KG1 (cell line): ENCODE measurements around the gene ASB10.

Source experiments
- DNase-seq: peaks from one replicate; lab custom pipeline; 2025; lab: John Stamatoyannopoulos, UW

ASB10 gene

DNA sequence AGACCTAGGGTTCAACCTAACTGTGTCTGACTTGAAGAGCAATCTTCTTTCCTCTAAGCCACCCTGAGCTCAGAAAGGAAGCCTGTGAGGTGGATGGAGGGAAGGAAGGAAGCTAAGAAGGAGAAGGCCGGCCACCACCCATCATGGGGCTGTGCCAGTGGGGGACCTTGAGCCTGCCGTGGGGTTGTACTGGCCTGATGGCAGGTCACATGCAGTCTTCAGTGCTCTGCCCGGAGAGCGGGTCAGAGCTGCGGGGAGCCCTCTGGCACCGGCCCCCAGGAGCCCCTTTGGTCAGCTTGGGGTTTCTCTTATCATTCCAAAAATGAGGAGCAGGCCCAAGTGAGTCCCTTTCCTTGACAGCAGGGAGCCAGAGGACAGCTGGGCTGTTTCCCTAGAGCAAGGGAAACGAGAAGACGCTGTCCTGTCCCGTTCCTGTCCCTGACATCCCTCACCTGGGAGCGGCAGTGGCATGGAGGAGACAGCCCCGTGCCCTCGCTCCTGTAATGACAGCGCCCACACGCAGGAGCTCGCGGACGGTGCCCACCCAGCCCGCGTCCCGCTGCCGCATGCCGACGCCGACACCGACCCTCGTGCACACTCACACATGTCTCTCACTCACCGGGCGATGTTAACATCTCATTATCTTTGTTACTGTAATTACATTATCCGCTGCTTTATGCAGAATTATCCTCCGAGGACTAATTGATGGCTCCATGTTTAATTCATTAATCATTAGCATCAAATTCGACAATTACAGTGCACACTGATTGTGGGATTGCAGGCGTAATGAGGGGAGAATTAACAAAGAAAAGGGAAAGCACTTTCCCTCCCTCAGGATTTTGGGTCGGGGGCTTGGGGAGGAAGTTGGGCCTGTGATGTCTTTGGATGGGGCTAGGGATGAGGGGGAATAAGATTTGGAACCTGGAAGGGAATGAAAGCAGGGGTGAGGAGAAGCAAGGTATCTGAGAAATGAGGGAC, 50.9 kb downstream of the ASB10 start:
- DNase-seq: no peak

GRCh38 chr7:151135525-151135845, 51.6 kb downstream of the ASB10 start:
- no peak for DNase-seq

GRCh38 chr7:151134743-151135524, 52.1 kb downstream of the ASB10 start:
- no peak for DNase-seq

DNA sequence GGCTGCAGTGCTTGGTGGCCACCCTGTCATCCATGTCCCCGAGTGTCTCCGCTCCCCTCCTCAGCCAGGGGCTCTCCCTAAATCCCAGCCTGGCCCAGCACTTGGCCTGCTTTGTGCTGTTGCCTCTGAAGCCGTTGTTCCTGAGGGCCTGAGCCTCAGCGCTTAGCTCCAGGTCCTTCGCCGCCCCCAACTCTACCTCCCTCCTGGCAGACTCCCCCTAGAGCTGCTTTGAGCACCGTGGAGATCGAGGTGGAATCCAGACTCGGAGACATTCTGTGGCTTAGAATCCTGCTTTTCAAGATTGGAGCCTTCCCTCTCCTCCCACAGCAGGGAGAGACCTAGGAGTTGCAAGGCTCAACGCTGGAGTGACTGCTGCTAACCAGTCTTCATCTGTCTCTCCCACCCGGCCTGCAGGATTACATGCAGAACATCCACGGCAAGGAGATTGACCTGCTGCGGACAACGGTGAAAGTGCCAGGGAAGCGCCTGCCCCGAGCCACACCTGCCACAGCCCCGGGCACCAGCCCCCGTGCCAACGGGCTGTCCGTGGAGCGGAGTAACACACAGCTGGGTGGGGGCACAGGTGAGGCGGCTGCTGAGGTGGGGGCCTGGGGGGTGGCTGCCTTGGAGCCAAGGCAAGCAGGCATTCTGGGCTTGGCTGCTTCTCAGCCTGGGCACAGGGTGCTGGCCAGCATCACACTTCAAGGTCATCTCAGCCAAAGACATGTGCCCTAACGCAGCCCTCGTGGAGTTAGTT, 52.9 kb downstream of the ASB10 start:
- DNase-seq: no peak

DNA sequence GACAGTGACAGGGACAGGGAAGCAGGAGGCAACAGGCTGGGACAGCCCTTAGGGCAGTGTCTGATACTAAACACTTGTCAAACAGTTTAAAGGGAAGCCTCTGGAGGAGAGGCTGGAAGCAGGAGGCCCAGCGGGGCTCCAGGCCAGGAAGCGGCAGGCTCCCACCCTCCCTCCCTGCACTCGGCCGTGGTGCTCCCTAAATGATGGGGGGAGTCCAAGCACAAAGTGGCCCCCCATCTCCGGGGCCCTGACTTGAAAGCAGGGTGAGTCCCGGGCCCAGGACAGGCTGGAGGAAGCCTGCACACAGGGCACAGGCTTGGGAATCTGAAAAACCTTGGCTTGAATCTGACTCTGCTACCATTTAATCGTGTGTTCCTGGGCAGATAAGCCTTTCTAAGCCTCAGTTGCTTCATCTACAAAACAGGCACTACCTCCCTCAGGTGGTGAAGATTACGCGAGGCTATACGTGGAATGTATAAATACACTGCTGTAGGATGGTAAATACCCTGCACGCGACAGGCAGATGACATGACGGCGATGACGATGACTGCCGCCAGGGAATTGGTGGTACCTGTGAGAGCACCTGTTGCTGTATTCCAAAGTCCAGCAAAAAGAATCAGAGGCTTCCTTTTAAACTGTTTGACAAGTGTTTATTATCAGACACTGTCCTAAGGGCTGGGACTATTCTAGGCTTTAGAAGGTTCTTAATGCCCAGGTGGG, 53.6 kb downstream of the ASB10 start:
- DNase-seq: no peak

- DNase-seq: no peak
Observed at GRCh38 chr7:151132461-151133205, 54.4 kb downstream of the ASB10 start.

DNA sequence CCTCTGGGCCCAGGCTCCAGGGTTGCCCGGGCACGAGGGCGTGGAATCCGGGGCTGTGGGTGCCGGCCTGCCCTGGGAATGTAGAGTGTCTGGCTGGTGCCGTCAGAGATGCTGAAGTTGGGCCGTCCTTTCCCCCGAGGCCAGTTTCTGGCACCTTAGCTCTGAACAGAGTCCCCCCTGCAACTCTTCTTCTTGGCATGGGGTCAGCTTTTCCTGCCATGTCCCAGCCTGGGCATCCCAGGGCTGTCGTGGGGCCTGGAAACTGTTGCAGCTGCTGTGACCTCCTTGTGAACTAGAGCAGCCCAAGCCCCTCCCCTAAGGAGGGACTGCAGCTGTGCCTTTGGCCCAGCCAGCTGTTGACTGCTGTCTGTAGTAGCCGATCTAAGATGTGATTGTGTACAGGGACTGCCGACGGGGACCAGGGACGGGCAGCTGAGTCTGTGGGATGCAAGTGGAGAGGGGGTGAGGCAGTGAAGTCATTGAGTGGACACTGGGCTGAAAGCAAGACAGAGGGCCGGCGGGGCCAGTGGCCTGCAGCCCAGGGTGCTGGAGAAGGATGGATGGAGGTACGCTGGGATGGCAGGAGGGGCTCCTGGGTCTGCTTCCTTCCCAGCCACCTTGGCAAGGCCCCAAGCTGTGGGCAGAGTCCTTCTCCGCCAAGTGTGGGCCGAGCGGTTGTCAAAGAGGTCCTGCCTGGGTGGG, 55.3 kb downstream of the ASB10 start:
- no peak for DNase-seq

DNA sequence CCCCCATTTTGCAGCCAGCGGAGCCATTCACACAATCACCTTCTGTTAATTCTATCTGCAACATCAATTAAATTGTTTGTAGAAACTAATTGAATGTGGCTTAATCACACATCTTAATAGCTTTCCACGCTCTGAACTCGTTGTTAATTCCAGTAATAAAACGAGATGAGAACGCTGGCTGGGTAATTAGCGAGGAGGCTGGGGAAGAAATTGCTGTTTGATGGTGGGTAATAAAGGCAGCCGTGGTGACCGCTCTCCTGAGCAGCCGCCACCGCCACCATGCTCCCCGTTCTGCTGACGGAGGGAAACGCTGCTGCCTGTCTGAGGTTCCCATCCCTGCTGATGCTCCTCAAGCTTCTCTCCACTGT, 55.8 kb downstream of the ASB10 start:
- no peak for DNase-seq

DNA sequence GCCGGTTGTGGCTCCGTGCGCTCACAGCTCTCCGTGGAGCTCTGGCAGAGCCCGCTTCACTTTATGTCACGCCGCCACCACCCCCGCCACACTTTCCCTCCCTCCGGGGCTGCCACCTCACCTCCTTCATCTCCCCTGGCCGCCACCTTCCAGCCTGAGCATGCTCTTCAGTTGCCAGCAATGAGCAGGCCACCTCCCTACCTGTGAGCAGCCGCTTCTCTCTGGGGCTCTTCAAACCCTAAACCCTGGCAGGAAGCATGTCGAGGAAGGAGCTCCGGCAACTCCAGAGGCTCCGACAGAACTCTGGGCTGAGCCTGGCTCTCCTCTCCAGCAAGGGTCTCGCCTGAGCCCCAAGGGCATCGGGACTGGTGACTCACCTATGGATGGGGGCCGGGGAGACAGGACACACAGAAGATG, 56.3 kb downstream of the ASB10 start:
- no peak for DNase-seq

DNA sequence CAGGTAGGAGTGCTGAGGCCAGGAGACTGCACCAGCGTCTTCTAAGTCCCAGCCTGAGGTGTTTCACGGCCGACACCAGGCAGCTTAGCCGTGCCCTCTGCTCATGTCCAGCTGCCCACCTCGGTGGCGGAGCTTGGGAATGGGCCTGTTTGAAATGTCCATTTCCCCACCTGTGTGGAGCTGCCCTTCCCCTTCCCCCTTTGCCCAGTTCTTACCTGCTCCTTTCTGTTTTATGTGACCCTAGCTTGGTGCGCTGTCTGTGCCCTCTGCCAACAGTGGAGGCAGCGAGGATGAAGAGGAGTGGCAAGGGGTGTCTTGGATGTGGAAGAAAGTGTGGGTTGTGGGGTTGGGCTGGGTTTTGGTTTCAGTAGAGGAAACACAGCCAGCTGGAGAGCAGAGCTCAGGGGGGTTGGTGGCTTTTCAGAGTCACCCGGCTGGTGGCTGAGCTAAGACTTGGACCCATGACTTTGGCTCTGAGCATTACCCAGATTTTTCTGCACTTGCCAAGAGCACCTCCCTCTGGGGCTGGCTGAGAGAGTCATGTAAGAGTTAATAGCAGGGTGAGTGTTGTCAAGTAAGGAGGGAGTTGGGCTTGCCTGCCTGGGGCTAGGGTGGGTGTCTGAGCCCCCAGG, 57.0 kb downstream of the ASB10 start:
- no peak for DNase-seq

DNA sequence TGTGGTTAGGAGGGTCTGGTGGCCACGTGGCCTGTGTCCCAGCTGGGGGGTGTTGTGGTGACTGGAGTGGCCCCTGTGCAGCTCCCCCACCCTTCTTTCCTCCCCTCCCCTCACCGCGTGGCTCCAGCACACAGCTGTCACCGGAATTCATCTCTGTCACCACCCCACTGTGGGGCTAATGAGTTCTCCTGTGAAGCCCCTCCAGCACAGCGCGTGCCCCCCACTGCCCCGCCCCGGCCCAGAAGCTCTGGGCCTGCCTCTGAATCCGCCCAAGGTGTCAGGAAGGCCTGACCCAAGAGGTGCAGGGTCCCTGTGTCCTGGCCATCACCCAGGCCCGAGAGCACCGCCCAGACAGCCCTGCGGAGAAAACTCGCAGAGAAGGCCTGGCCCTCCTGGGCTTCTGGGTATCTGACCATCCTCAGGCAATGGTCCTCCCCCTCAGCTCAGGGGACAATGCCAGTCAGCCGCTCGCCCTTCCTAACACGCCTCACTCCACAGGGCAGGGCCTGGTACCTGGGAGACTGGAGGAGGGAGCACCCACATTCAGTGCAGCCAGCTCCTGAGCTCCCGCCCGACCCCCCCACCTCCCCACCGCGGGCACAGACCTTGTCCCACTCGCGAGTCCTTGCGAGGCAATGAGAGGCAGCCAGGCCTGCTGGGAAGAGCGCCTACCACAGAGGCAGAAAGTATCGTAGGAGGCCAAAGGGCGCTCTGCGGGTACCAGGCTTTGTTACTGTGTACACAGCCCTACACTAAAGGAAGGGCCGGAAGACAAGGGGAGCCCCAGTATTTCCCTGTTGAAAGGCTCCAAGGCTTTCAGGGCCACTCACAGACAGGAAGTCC, 57.7 kb downstream of the ASB10 start:
- no peak for DNase-seq

DNA sequence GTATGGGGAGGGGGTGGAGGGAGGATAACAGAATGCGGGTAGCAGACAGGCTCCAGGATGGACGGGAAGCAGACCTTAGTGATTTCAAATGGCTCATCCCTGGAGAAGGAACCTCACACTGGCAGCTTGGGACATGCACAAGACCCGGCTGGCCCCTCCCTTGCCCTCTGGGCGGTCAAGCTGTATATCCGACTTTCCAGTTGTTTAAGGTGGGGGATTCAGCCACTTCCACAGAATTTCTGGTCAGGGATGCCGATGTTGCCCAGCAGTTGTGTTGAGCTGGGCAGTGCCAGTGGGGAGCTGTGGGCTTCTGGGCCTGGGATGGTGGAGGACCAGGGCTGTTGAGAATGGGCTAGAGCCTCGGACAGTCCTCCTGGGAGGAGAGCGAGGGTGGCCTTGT, 58.3 kb downstream of the ASB10 start:
- DNase-seq: no peak

DNA sequence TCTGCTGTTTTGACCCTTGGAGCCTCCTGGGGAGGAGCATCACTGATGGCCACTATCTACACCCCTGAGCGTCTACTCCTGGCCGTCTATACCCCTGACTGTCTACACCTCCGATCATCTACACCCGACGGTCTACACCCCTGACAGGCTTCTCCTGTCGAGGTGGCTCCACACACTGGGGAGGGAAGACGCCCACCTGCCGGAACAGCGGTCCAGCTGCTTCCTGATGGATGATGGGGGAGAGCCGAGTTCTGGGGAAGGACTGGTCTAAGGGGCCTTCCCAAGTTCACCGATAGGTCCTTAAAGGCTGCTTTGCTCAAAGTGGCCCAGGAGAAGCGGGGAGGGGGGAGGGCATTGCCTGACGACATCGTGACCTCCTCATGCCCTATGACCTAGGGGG, 58.9 kb downstream of the ASB10 start:
- no peak for DNase-seq

GRCh38 chr7:151126491-151127137, 60.4 kb downstream of the ASB10 start:
- DNase-seq: no peak

GRCh38 chr7:151125846-151126481, 61.1 kb downstream of the ASB10 start:
- no peak for DNase-seq
